A673 (cell line): Measurements from ENCODE around the gene RAC2. TPM values are rescaled to one million over a fixed set of nuclear protein-coding genes. Genes with fewer than 3 reads are reported as not detected.

ENCODE experiments used
- BruUV-seq: library from RNA; stranded (reverse); fragments of 400-500 nt; replicated peaks from 2 replicates; lab custom pipeline; 2021; lab: Mats Ljungman, UMichigan
- CTCF ChIA-PET: fragments of 300-600 bp; sonication (Branson Sonifier 250); formaldehyde crosslinking; loops from one replicate; lab custom pipeline; 2022; ENCODE audit warnings: antibody characterized with exemption; lab: Charles Lee
- POLR2A ChIA-PET: fragments of 300-600 bp; sonication (Branson Sonifier 250); formaldehyde crosslinking; loops from one replicate; lab custom pipeline; 2022; ENCODE audit warnings: antibody characterized with exemption; ENCODE audit not compliant: low non-redundant PET; lab: Charles Lee
- DNase-seq: peaks from one replicate; pipeline ENCODE4 v3.0.0-alpha.2; 2015; ENCODE audit warnings: low spot score
- H3K27ac ChIP-seq: fragments of 200-600 bp; sonication (generic); 2 replicates; pipeline ENCODE4 v1.5.1; 2016; ENCODE audit warnings: mixed run types, low read depth, mild to moderate bottlenecking, mixed read lengths, antibody characterized with exemption, low read length; ENCODE audit not compliant: poor library complexity, severe bottlenecking
- H3K27me3 ChIP-seq: fragments of 200-600 bp; sonication (generic); replicated peaks from 2 replicates; pipeline ENCODE4 v1.6.1; 2017; ENCODE audit warnings: mixed run types, low read depth, mild to moderate bottlenecking, mixed read lengths, antibody characterized with exemption, low read length; ENCODE audit not compliant: insufficient read depth, poor library complexity
- H3K36me3 ChIP-seq: fragments of 200-600 bp; sonication (generic); 2 replicates; pipeline ENCODE4 v1.6.1; 2016; ENCODE audit warnings: mixed run types, mild to moderate bottlenecking, mixed read lengths, antibody characterized with exemption, low read length; ENCODE audit not compliant: insufficient read depth, poor library complexity, severe bottlenecking
- H3K4me1 ChIP-seq: fragments of 200-600 bp; sonication (generic); 2 replicates; pipeline ENCODE4 v1.6.1; 2017; ENCODE audit warnings: mixed run types, mild to moderate bottlenecking, mixed read lengths, antibody characterized with exemption, low read length; ENCODE audit not compliant: insufficient read depth, poor library complexity, severe bottlenecking
- H3K4me3 ChIP-seq: fragments of 200-600 bp; sonication (generic); 2 replicates; pipeline ENCODE4 v1.5.1; 2016; ENCODE audit warnings: low read depth, mixed run types, mild to moderate bottlenecking, mixed read lengths, low read length; ENCODE audit not compliant: poor library complexity, severe bottlenecking
- H3K9me3 ChIP-seq: fragments of 200-600 bp; sonication (generic); 2 replicates; pipeline ENCODE4 v1.6.1; 2016; ENCODE audit warnings: mixed run types, low read depth, mild to moderate bottlenecking, mixed read lengths, antibody characterized with exemption, low read length; ENCODE audit not compliant: poor library complexity, severe bottlenecking
- CTCF ChIP-seq: fragments of 300-800, 200-600 bp; sonication (generic); conservative IDR thresholded peaks from 2 replicates; pipeline ENCODE4 v1.5.1; 2017; ENCODE audit warnings: low read depth, mild to moderate bottlenecking, antibody characterized with exemption, low read length, moderate library complexity, mixed read lengths
- EZH2 ChIP-seq: fragments of 200-600 bp; sonication (generic); IDR thresholded peaks from 2 replicates; pipeline ENCODE4 v1.6.1; 2017; ENCODE audit warnings: borderline replicate concordance, low read depth, mild to moderate bottlenecking, mixed read lengths, antibody characterized with exemption, low read length; ENCODE audit not compliant: poor library complexity, severe bottlenecking
- intact Hi-C: fragments of 100-400 bp; cut with micrococcal nuclease; formaldehyde crosslinking; loops from one replicate; pipeline ENCODE4 v1.10.0; 2022; ENCODE audit not compliant: unreplicated experiment
- total RNA-seq: library from RNA; stranded (reverse); gene quantifications from 2 replicates; pipeline ENCODE4 v1.2.3, GENCODE V29; 2021

Gene RAC2
- total RNA-seq, 1 experiment from 2014 or later, result 4.0 TPM

- CTCF ChIA-PET, result interaction anchor here (1.5 kb wide), 1 partner anchor 9 kb away, joined by 3 read pairs; the partner anchor contains the start of gene C1QTNF6
- POLR2A ChIA-PET, result no interaction called here
- H3K4me3 ChIP-seq, result no peak overlapping the region
- H3K4me1 ChIP-seq, result peaks cover 15% of the 10 kb centered on the region
- BruUV-seq, result no TSS peak
- intact Hi-C loops, result loop anchor here (5.0 kb wide), 1 partner anchor 119 kb away; no protein-coding TSS in a partner anchor
- no peaks in the 10 kb centered on the region for H3K27me3 ChIP-seq
- TF ChIP-seq EZH2, result no peak
- no peak for TF ChIP-seq CTCF
- peaks cover 8% of the 10 kb centered on the region for H3K9me3 ChIP-seq
- no peak overlapping the region for H3K27ac ChIP-seq
- H3K36me3 ChIP-seq, result no peaks in the 10 kb centered on the region
- DNase-seq, result peak; percentile 17
Measured at GRCh38 chr22:37196539-37197450, 47.3 kb downstream of the RAC2 start.

DNA sequence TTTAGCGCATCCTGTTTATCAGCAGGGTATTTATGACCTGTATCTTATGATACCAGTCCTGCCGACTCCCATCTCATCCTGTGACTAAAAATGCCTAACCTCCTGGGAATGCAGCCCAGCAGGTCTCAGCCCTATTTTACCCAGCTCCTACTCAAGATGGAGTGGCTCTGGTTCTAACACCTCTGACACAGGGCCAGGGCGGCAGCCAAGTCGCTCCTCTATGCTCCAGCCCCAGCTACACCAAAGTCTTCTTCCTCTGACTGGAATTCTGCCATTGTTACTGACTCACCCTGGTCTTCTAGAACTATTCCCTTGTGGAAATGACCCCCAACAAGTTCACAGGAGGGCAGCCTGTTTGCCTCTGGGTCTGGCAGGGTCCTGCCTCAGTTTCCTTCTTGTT, 48.1 kb downstream of the RAC2 start:
- peaks cover 15% of the 10 kb centered on the region for H3K4me1 ChIP-seq
- no peak overlapping the region for H3K27ac ChIP-seq
- no peaks in the 10 kb centered on the region for H3K36me3 ChIP-seq
- intact Hi-C loops, result loop anchor here (5.0 kb wide), 1 partner anchor 119 kb away; no protein-coding TSS in a partner anchor
- TF ChIP-seq EZH2, result no peak
- no peak for TF ChIP-seq CTCF
- no peaks in the 10 kb centered on the region for H3K27me3 ChIP-seq
- CTCF ChIA-PET, result no interaction called here
- no TSS peak for BruUV-seq
- H3K4me3 ChIP-seq, result no peak overlapping the region
- DNase-seq, result no peak
- peaks cover 8% of the 10 kb centered on the region for H3K9me3 ChIP-seq
- POLR2A ChIA-PET, result interaction anchor here (0.6 kb wide), 1 partner anchor 50 kb away, joined by 6 read pairs; no protein-coding TSS in a partner anchor

GRCh38 chr22:37194750-37195149, 49.3 kb downstream of the RAC2 start:
- no peak for TF ChIP-seq EZH2
- no peak for TF ChIP-seq CTCF
- POLR2A ChIA-PET, result no interaction called here
- no peak overlapping the region for H3K4me3 ChIP-seq
- H3K9me3 ChIP-seq, result peaks cover 8% of the 10 kb centered on the region
- H3K4me1 ChIP-seq, result peaks cover 17% of the 10 kb centered on the region
- BruUV-seq, result no TSS peak
- no peaks in the 10 kb centered on the region for H3K36me3 ChIP-seq
- intact Hi-C loops, result loop anchor here (5.0 kb wide), 1 partner anchor 117 kb away; no protein-coding TSS in a partner anchor
- DNase-seq, result no peak
- H3K27me3 ChIP-seq, result no peaks in the 10 kb centered on the region
- CTCF ChIA-PET, result no interaction called here
- H3K27ac ChIP-seq, result no peak overlapping the region
